Occipital lobe (tissue), 2 donors: ENCODE data around the gene FAM228B. TPM values are rescaled to one million over a fixed set of nuclear protein-coding genes. Genes with fewer than 3 reads are reported as not detected.
"Not testable (repeated sequence)": the region's sequence is repeated elsewhere in the genome, so short reads cannot be mapped to it uniquely, and the experiment has no call there.

Experiments used
- DNase-seq: peaks from one replicate; lab custom pipeline; 2025; lab: John Stamatoyannopoulos, UW
- total RNA-seq: library from RNA; depleted of rRNA; stranded (reverse); fragments of >200 nt; gene quantifications from one replicate; pipeline ENCODE4 v1.2.3, GENCODE V29; 2014

Gene FAM228B
- total RNA-seq, 1 donor from 2014 or later, result 109 TPM

DNA sequence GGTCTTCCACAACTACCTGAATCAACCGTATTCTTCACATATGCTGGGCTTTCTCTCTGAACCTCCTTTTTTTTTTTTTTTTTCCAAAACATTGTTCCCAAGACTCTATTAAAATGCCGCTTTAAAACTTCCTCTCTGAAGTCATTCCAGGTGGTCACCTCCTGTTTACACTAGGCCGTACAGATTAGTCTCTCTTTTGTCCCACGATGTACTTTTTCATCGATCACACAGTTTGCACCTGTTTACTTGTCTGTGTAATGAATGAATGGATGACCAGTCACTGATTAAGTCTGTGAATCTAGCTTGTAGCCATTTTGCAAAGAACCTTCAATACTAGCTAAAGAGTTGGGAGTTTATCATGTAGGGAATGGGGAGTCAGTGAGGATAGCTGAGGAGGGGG, 34.9 kb downstream of the FAM228B start:
- DNase-seq, result no peak

DNA sequence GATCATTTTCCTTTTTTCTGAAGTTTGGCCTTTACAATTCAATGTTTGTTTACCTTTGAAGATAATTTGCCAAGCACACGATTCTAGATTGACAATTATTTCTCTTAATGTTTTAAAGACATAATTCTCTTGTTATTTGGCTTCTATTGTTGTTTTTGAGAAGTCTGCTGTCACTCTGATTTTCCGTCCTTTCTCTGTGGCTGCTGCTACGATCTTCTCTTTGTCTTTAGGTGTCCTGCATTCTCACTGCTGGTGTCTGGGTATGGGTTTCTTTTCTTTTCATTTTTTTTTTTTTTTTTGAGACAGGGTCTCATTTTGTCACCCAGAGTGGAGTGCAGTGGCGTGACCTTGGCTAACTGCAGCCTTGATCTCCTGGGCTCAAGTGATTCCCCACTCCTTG, 36.4 kb downstream of the FAM228B start:
- DNase-seq, result no peak

DNA sequence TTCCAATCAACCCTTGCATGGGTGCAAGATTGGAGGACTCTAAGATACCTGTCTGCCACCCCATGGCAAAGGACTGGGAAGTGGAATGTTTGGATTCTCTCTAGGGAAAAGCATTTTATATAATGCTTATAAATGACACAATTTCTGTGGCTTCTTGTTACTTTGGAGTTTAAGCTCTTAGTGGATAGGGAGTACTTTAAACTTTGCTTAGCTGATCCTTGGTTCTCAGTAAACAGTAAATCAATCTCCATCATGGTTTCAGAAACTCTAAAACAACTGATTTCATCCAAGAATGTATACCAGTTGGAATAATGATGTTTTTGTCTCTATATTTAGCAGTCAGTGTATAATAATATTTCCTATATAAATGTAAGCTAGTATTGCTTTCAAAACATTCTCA, 37.5 kb downstream of the FAM228B start:
- no peak for DNase-seq

DNA sequence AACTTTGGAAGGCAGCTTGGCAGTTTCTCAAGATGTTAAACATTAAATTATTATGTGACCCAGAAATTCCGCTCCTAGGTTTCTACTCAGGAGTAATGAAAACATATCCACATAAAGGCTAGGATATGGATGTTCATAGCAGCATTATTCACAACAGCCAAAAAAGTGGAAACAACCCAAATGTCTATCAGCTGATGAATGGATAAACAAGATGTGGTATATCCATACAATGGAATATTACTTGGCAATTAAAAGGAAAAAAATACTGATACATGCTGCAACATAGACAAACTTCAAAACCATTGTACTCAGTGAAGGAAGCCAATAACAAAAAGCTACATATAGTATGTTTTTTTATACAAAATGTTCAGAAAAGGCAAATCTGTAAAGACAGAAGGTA, 39.2 kb downstream of the FAM228B start:
- DNase-seq, result no peak

DNA sequence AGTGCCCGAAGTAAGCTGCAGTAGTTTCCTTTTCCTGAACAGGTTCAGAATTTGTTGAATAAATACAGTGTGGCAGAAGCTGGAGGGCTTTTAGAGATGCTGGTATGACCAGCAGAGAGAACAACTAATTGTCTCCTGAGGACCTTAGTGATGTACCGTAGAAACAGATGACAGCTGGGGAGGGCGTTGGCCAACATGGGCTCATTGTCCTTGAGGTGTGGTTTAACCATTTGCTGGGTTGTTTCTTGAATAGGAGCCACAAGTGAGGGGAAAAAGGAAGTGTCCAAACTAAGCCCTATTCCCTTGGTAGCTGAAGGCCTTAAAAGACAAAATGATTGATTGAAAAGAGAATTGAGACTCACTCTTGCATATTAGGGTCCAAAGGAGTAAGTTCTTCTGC, 39.9 kb downstream of the FAM228B start:
- DNase-seq, result no peak

DNA sequence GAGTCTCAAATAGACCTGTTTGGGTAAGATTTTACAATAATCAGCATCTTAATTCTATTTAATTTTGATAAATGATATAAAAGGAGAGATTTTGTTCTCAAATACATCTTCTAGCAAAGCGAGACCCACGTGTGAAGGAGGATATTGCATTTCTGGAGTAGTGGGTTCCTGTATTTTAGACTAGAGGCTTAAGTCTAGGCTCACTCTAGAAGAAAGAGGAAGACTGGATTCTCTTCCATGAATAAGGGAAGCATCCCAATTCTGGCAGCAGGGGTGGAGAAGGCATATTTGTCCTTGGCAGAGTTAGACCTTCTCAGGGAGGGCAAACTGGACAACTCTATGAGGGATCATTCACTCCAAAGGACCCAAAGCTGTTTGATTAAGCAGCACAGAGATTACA, 40.3 kb downstream of the FAM228B start:
- DNase-seq, result no peak

DNA sequence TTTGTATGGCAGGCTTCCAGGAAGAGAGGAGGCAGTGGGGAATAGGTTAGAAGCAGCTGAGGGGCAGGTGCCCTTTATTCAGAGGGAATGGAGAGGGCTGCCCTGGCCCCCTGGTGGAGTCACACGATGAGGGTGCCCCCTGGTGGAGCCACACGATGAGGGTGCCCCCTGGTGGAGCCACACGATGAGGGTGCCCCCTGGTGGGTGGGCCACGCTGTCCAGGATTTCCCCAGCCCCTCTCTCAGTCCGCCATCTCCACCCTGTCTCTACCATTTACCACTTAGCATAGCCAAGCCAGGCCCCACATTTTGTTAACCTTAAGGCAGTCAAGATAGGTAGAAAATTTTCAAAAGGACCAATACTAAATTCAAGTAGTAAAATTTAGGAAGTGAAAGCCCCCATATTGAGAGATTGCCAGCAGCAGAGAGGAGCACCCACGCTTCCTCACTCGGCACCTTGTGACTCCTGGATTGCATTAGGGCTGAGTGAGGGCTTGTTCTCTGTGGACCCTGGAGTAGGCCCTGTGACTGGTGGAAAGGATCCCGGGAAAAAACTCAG, 41.2 kb downstream of the FAM228B start:
- DNase-seq, result no peak

DNA sequence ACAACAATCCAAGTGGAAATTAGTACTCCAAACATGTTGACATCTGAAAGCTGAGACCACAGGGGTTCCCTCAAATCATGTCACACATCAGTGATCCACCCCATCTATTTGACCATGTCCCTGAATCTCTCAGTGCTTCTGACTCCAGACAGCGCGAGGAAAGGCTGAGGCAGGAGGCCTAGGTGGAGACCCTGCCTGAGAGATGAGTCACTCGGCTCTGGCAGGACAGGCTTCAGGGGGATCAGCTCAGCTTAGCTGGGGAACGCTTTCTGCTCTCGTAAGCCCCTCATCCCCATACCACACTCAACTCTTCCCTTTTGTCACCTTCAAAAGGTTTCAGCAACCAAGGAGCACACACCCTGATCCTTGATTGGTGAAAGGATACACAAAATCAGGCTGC, 45.8 kb downstream of the FAM228B start:
- DNase-seq, result no peak

DNA sequence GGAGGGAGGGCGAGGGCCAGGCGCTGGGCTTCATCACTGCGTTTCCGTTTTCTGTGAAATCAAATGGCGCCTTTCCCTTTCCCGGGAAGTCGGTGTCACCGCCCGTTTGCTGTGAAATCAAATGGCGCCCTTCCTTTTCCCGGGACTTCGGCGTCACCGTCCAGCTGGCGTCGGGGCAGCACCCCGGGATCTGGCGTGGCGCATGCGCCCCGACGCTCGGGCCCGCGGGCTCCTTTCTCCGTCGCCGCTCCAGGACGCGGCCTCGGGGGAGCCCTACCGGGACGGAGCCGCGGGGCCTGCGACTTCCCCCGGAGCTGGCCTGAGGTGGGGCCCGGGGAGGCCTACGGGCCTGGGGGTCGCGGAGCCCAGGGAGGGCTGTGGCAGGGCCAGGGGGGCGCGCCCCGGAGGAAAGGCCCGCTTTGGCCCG, 51.6 kb downstream of the FAM228B start, which contains the start of gene FAM228A:
TSS of gene FAM228A (plus strand) at position 203 of the 427 bp plus-strand sequence. CDS start 428 bp downstream, outside the sequence.
- DNase-seq, result no peak

DNA sequence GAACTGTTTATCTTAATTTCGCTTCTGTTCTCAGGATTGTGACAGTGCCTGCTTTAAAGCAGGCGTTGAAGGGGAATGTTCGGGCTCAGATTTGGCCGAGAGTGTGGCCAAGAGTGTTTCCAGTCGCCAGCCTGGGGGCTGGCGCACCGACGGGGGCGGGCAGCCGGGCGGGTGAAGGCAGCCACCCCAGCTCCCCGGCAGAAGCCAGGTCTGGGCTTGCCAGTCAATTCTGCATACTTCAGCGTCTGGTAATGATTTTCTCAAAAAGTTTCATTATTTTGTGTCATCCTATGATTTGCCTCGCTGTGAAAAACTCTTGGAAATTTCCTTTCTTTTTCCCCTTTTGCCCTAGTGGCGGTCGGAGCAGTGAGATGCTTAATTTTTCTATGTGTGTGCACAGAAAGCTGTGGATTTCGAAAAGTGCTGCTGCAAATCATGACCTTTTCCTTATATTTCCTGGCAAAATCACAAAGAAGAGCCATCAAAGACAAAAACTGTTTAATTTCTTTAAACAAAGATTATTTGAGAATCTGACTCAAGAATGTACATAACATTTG, 52.4 kb downstream of the FAM228B start:
- no peak for DNase-seq

DNA sequence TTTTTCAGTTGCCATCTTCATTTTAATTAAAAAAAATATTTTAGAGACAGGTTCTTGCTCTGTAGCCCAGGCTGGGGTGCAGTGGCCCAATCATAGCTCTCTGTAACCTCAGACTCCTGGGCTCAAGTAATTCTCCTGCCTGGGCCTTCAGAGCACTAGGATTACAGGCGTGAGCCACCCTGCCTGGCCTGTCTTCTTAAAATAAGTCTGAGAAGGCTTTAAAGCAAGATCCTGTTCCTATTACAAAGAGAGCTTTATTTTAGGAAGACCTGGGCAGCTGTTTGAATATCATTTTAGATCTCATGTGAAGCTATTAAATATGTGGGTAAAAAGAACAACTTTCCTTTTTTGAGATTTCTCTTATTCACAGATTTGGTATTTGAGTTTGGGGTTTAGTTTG, 53.1 kb downstream of the FAM228B start:
- no peak for DNase-seq

DNA sequence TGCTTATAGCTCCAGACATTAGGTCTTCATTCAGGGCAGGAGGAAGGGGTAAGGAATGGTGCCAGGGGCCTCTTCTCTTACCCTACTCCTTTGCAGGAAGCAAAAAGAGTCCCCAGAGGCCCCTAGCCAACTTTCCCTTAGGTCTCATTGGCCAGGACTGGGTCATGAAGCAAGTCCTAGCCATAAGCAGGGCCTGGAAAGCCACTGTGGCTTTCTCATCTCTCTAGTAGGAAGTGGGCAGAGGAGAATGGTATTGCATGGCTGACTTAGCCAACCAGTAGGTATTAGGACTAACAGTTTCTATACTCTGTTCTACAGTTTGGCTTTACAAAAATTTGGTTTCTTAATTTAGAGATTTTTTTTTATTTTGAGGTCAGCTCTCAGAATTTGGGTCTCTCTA, 56.4 kb downstream of the FAM228B start:
- DNase-seq, result no peak

DNA sequence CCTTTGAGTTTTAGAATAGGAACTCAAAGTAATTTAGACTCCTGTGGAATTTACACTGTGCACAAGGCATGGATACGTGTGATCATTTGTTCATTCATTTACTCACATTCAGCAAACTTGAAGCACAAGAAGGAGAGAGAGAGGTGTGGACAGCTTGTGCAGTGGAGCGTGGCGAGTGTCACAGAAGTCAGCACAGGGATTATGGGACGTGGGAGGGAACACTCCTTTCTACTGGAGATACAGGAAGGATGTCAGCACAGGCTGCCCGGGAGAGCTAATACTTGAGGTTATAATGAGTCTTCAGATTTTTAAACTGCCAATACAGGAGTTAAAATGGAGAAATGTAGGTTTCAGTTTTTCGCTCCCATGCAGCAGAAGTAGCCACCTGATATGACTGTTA, 58.6 kb downstream of the FAM228B start:
- DNase-seq, result no peak

DNA sequence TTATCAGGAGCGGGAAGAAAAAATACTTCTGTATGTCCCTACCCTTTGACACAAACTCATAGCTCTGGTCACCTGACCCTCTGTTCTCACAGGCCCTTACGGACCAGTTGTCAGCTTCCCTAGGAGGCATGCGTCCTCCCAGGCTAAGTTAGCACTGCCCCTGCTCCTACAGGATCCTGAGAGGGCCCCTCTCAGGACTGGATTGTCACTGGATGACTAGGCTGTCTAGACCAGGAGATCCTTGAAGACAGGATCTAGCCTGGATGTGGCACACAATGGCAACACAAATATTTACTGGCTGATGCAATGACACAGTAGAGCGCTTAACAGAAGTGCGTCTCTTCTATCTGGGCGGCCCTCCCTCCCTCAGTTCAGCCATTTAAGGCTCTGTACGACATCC, 59.2 kb downstream of the FAM228B start:
- no peak for DNase-seq

DNA sequence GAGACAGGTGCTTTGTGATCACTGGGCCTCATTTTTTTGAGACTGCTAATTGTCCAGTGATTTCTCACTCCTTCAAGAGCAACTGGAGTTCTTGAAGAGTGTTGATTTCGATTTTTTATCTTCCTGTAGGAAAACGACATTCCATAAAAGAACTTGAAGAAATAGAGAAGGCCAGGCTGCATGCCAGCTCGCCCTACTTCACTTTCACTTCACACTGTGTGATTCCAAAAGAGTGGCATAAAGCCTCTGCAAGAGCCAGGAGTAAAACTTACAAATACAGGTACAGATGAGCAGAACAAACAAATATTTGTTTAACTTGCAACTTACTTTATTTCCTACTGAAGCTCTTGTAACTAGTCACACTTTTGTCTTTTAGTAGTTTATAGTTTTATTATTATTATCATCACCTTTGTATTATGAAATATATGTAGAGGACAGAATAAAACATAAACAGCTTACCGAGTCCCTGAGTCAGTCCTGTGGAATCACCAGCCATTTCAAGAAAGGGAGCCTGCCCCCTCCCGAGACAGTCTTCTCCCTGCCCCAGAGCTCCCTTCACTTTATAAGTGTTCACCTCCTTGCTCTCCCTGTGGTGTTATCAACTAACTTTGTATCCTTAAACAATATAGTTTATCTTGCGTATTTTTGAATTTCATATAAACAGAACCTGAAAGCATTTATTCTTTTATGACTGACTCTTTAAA, 60.2 kb downstream of the FAM228B start:
- no peak for DNase-seq

DNA sequence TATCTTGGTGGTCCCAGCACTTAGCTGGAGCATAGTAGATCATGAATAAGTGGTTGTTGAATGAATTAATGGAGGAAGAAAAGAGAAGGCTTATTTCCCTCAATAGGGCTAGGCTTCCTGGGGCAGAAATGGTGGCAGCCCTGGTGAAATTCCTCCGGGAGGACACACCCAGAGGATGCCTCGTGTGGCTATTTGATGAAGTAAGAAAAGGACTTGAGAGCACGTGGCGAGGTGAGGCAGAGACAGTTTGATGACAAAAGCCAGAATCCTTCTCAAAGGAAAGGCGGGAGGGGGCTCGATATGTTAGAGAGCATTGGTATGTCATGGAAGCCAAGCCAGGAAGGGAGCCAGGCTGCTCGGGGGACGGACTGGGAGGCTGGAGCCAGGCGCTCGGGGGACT, 66.3 kb downstream of the FAM228B start:
- no peak for DNase-seq

DNA sequence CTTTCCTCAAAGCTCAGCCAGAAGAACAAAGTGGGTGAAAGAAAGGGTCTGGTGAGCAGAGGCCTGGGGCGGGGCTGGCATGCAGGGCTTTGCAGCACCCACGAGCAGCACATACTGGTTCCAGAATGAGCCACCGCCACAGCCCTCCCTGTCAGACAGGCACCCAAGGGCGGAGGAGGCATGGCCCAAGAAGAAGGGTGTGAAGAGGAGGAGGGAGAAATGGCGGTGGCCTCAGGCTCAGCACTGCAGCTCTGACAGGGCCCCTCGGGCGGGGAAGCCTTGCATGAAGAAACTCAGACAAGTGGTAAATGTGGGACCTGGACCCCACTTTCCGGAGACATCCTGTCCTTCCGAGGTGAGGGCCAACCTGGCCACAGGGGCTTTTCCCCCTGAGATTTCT, 67.2 kb downstream of the FAM228B start:
- no peak for DNase-seq

DNA sequence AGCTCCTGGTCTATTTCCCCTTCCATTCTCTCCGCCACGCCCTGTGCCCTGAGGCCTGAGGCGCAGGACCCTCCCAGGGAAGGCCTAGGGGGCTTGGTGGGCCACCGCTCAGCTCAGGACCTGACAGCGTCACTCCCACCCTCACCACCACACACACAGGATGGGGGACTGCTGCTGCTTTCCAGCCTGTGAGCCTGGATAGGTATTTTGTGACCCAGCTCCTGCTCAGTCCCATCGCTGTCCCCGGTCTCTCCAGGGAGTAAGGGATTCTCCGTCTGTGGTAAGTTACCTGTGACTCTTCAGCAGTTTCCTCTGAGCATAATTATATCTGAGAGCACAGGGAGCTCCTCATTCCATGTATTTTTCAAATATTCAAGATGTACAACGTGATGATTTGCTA, 67.9 kb downstream of the FAM228B start:
- no peak for DNase-seq

DNA sequence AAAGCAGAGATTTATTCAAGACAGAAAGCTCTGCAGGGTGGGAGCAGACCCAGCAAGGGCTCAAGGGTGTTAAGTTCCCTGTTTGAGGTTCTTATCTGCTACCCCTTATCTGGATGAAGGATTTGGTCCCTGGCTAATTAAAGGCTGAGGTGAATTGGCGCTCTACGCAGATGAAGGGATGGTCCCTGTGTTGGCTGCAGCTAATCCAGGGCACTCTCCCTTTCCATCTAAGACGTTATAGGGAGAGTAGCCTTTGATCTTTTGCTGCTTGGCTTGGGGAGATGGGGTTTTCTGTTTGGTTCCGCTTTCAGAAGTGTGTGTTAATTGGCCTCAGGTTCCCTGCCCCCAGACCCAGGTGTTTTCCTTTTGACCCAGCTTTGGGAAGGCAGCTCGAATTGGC, 68.6 kb downstream of the FAM228B start:
- no peak for DNase-seq

DNA sequence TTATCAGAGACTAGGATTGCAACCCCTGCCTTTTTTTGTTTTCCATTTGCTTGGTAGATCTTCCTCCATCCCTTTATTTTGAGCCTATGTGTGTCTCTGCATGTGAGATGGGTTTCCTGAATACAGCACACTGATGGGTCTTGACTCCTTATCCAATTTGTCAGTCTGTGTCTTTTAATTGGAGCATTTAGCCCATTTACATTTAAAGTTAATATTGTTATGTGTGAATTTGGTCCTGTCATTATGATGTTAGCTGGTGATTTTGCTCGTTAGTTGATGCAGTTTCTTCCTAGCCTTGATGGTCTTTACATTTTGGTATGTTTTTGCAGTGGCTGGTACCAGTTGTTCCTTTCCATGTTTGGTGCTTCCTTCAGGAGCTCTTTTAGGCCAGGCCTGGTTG, 73.9 kb downstream of the FAM228B start:
- not testable (repeated sequence) for DNase-seq

DNA sequence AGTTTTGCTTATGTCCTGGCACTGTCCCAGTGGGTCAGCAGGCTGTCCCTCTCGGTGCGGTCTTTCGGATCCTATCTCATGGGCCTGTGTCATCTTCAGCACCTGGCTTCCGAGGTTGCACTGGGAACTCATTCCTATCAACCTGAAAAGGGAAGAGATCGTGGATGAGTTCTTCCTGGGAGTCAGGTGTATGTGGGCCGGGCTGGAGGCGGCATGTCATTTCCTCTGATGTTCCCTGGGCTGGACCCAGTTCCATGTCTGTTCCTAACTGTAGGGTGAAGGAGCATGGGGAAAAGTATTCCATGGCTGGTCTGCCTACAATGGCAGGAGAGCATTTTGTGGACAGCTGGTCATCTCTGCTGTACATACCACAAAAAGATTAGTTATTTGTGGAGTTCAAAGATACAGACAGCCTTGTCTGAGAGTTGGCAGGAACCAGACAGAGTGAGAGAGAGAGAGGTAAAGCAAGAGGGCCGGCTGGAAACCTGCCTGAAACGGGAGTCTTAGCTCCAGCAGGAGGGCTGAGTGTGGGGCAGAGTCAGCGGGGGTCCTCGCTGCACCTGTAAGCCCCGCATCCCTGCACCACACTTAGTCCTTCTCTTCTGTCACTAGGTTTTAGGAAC, 76.8 kb downstream of the FAM228B start:
- no peak for DNase-seq

DNA sequence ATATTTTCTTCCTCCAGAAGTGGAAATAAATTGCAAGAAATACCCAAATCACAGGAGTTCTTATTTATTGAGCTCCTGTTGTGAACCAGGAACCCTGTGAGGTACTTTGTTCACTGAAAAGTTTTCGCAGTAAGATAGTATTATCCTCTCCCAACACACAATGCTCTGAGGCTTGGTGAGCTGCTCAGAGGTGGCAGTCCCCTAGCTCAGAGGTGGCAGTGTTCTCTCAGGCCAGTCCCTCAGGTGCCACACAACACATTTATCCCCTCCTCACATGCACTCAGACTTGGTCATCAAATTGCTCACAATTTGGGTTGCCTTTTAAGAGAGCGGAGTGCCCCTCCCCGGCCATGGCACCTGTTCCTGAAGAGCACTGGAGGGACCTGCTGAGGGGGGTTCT, 77.5 kb downstream of the FAM228B start:
- DNase-seq, result no peak
